ENCODE measurements around the gene PPP1R12B.
"Not testable (repeated sequence)": the region's sequence is repeated elsewhere in the genome, so short reads cannot be mapped to it uniquely, and the experiment has no call there.

Gene PPP1R12B

DNA sequence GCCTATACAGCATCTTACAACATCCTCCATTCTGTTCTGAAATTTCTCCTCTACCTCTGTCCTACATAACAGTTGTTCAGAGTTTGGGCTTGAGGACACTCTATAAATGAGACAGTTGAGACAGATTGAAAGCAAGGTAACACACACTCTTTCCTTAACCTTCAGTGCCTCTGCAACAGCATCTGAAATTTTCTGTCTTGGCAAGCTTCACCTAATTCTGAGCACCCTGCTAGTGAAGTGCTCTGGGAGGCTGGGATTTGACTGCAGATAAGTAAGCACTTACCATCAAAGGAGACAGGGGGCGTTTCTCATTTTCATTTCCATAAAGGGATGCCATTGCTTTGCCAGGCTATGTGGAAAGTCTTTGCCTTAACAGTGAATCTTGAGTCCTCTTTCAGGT lies 53.3 kb downstream of the PPP1R12B start:
- in situ Hi-C loops (cut with HindIII; ENCODE audit: low sequenced_read_pairs) = not testable (repeated sequence)

DNA sequence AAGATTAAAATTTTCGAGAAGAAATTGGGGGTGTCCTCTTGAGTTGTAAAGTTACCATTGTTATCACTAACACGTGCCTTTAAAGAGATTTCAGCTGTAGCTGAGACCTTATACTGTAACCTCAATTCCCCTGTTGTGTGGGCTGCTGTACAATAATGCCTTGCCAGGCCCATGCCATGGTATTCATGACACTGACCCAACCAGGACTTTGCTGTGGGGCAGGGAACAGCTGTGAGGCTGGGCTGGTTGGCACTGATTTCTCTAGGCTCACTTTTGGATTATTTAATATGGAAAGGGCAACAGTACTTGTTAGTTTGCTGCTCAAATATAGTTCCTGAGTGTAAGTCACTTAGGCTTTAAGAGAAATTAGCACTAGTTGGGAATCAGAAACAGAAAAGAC lies 54.9 kb downstream of the PPP1R12B start:
- in situ Hi-C loops (cut with HindIII; ENCODE audit: low sequenced_read_pairs) = not testable (repeated sequence)

DNA sequence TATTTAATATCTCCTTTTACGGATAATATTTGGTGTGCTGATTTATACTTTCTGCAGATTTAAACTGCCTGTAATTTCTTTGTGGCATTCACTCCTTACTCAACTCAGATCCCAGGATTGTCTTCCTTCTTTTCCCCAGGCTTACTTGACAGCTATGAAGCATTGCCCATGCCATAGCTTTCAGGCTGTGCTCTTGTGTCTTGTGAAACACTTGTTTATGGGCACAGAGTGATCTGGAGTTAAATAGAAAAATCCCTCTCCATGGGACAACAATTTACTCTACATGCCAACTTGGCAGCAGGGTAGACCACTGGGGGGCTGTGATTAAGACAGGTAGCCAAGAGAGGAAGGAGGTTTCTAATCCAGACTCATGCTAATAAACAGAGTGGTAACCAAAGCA lies 57.4 kb downstream of the PPP1R12B start:
- in situ Hi-C loops (cut with HindIII; ENCODE audit: low sequenced_read_pairs) = no loop called here

DNA sequence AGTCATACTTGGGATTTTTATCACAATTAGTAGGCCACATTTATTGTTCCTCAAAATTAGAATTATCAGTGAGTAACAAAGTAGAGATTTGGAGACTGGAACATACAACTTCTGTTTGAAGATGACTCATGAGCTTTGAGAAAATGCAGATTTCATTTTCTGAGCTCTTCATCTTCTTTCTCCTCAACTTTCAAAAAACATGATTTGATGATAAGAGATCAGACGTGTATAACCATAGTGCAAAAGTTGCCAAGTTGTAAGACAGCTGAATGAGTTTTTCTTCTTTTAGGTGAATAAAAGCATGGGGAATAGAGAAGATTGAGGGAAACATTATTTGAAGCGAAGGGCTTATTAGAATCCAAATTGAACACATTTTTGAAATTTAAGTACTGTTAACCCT lies 58.4 kb downstream of the PPP1R12B start:
- in situ Hi-C loops (cut with HindIII; ENCODE audit: low sequenced_read_pairs) = not testable (repeated sequence)

DNA sequence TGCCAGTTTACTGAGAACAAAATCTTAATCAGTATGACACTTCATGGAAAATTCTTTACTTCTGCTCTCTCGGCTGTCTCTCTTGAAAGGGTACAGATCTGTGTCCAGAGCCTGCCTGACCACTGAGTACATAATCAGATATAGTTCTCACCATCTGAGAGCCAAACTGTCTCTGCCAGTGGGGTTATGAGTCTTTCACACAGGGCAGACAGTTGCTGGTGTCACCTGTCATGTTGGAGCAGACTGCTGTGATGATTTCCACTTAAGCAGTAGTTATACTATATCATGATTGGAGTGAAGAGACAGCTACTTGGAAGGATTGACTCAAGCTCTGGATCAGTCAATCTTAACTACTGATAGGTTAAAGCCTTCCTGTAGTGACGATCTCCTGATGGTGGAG lies 58.9 kb downstream of the PPP1R12B start:
- in situ Hi-C loops (cut with HindIII; ENCODE audit: low sequenced_read_pairs) = not testable (repeated sequence)

DNA sequence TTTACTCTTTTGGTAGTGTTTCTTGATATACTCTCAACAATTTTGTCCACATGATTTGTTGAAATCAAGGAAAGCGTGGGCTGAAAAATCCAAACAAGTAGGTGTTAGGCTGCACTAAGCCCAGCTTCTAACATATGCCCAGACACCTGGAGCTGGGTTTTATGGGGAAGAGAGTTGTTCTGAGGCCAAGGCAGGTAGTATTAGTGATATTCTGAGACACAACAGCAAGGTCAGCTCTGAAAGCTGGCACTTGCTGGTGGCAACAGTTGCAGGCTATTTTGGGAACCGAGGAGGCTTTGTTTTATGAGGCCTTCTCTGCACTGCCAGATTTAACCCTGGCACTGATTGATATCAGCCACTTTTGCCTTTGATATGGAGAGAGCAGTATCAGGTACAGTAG lies 61.8 kb downstream of the PPP1R12B start:
- in situ Hi-C loops (cut with HindIII; ENCODE audit: low sequenced_read_pairs) = not testable (repeated sequence)

DNA sequence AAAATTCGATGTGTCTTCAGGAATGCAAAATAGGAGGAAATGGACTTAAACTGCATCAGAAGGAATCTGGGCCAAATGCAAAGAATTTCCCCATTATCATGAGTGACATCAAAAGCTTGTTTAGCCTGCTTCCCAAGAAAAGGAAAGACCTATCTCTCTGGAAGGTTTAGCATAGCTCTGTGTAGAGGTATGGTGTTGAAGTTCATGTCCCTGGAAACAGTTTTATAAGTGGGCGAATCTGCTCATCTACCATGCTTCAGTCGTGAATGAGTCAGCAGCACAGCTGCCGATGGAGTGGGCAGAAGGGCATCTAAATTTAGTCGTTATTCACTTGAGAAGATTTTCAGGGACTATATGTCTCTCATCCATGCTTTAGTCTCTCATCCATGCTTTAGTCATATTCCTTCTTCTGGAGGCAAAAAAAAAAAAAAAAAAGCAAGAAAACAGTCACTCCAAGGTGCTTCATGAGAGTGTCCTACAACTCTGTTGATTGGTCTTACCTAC lies 62.4 kb downstream of the PPP1R12B start:
- in situ Hi-C loops (cut with HindIII; ENCODE audit: low sequenced_read_pairs) = not testable (repeated sequence)

DNA sequence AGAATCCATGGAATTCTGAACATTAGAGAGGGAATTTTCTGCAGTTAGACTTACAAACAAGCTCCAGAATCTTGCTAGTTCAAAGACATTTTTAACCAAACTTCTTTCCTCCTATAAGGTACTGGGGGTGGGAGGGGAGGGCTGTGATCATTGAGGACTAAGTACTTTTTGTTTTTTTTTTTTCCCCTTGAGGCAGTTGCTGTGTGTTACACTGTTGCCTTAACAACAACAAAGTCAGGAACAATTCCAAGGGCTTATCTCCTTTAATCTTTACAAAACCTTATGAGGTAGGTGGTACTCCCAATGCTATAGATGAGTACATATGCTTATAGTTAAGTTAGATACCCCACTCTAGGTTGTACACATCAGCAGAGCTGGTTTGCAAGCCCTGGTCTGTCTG lies 62.9 kb downstream of the PPP1R12B start:
- in situ Hi-C loops (cut with HindIII; ENCODE audit: low sequenced_read_pairs) = no loop called here

DNA sequence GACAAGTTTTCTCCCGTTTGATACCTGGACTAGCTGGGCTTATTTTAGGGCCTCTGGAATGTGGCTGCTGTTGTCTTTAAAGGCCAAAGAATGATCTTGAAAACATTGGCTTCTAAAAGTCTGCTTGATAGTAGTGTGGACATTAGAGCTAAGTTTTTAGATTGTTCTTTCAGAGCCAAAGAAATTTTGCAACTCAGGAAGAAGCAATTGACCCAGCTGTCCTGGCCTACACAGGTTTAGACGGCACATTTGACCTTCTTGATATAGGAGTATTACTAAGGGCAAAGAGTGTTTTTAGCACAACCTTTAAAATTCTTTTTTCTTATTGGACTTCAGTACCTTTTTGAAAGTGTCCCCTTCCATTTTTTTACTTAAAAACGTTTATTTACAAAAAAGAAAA lies 63.9 kb downstream of the PPP1R12B start:
- in situ Hi-C loops (cut with HindIII; ENCODE audit: low sequenced_read_pairs) = not testable (repeated sequence)

DNA sequence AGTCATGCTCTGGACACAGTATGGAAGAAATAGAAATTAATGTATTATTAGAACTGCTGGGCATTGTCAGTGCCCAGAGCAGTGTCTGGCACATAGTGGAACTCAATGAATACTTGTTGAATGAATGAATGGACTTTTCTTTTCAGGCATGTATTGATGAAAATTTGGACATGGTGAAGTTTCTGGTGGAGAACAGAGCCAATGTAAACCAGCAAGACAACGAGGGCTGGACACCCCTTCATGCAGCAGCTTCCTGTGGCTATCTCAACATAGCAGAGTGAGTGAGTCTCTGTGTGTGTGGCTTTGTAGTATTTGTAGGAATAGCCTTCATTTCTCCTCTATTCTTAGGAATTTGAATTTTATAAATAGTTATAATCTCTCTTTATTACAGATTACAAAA lies 68.1 kb downstream of the PPP1R12B start:
- in situ Hi-C loops (cut with HindIII; ENCODE audit: low sequenced_read_pairs) = no loop called here

DNA sequence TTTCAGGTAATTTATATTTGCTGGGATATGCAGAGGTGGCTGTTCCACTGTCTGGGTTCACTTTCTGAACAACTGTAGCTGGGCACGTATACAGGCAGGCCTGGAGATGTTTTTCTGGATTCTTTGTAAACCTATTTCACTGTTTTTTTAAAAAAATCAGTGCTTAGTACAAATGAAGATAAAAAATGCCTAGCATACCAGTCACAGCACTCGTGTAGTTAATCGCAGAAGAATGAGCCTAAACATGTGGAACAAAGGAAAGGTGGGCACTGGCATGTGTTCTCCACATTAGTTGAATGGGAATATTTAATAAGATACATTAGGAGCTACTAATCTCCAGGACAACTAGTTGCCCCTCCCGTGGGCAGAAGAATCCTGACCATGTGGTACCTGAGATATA lies 68.6 kb downstream of the PPP1R12B start:
- in situ Hi-C loops (cut with HindIII; ENCODE audit: low sequenced_read_pairs) = not testable (repeated sequence)

DNA sequence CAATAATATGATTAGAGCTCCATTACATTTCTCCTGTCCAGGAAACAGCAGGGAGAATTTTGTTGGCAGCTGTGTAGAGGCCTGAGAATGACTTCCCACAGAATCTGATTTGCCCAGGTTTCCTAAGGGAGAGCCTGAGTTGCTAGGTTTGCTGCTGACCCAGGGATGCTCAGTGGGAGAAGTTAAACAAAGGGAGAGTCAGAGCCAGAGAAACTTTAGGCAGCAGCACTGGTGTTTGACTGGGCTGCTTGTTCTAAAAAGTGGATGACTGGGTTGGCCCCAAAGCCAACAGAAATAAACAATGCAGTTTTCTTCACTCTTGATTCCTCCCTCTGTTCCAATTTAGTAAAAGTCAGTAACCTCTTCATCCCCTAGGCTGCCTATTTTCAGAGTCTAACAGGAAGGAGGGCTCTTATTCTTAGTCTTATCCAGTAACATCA lies 69.3 kb downstream of the PPP1R12B start:
- in situ Hi-C loops (cut with HindIII; ENCODE audit: low sequenced_read_pairs) = not testable (repeated sequence)

DNA sequence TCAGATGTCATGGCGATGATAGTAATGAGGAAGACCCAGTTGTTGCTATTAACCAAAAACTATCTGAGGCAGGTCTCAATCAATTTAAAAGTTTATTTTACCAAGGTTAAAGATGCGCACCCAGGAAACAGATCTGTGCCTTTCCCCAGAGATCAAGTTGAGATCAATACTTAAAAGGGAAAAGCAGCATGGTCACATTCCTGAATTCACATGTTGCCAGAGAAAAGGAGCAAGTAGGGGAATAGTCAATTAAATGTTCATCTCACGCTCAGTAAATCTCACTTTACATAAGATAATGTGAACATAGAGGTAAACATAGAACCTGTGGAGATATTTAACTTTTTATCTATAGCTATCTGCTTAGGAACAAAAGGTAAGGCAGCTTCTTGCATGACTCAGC lies 71.2 kb downstream of the PPP1R12B start:
- in situ Hi-C loops (cut with HindIII; ENCODE audit: low sequenced_read_pairs) = not testable (repeated sequence)

DNA sequence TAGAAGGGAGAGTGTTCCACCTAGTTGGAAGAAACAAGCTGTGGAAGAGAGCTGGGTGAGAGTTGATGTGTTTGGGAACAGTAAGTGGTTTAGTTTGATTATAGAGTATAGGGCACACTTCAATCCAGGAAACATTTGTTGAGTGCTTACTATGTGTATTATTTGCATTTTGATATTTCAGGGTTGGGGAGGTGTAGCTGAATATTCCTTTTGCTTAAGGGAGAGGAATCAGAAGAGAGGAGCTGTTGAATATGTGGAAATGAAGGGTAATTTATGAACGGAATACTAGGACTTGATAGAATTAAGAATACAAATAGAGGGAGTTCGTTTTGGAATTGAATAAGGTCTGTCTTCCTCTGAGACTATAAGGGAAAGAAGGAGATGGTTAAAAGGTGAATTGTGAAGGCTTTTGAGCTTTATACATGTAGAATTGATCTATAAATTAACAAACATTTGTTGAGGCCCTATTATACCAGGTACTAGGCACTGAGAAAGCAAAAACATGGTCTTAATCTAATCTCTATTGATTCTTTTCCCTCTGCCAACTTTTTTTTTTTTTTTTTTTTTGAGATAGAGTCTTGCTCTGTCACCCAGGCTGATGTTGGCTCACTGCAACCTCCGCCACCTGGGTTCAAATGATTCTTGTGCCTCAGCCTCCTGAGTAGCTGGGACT lies 72.1 kb downstream of the PPP1R12B start:
- in situ Hi-C loops (cut with HindIII; ENCODE audit: low sequenced_read_pairs) = not testable (repeated sequence)

DNA sequence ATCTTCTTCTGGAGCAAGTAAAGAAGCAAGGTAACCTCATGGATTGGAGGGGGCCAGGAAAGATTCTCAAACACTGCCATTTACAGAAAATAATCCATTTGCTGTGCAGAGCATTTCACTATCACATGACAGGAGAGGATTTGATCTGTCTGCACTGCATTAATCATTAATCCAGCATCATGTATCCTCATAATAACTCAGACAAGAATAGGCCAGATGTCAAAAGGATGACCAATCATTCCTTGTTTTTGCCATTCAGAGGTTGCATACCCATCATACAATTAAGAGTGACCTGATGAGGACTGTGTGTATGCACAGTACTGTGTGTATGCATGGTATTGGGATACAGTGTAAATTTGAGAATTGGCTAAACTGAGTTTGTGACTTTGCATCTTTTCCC lies 74.2 kb downstream of the PPP1R12B start:
- in situ Hi-C loops (cut with HindIII; ENCODE audit: low sequenced_read_pairs) = not testable (repeated sequence)

DNA sequence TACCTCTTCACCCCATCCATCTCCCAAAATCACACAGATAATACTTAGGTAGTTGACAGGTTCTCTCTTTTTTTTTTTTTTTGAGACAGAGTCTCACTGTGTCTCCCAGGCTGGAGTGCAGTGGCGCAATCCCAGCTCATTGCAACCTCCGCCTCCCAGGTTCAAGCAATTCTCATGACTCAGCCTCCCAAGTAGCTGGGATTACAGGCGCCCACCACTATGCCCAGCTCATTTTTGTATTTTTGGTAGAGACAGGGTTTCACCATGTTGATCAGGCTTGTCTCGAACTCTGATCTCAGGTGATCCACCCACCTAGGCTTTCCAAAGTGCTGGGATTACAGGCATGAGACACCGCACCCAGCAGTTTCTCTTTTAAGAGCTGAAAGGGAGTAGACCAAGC lies 75.8 kb downstream of the PPP1R12B start:
- in situ Hi-C loops (cut with HindIII; ENCODE audit: low sequenced_read_pairs) = not testable (repeated sequence)

DNA sequence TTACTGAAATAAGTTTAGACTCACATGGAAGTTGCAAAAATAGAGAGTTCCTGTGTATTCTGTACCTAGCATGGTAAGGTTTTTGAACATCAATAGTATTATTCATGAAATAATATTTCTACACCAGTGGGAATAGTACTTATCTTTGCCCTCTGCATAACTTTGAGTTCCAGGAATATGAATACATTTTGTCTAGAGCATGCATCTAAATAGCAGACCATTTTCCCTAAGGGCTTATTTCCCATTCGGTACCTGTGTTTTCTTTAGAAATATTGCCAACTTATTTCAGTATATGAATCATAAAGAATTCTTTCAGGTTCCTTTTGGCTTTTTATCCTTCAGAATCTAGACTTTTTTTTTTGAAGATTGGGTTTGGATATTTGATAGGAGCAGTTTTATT lies 81.6 kb downstream of the PPP1R12B start:
- in situ Hi-C loops (cut with HindIII; ENCODE audit: low sequenced_read_pairs) = not testable (repeated sequence)

DNA sequence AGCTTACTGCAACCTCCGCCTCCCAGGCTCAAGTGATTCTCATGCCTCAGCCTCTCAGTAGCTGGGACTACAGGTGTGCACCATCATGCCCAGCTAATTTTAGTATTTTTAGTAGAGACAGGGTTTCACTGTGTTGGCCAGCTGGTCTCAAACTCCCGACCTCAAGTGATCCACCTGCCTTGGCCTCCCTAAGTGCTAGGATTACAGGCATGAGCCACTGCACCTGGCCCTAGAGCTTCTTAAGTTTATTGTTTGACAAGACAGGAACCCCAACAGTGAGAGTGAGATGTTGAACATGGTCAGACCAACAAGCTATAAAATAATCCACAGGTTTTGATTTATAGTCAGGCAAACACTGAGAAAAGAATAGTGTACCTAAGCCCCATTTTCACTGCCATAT lies 83.8 kb downstream of the PPP1R12B start:
- in situ Hi-C loops (cut with HindIII; ENCODE audit: low sequenced_read_pairs) = not testable (repeated sequence)

DNA sequence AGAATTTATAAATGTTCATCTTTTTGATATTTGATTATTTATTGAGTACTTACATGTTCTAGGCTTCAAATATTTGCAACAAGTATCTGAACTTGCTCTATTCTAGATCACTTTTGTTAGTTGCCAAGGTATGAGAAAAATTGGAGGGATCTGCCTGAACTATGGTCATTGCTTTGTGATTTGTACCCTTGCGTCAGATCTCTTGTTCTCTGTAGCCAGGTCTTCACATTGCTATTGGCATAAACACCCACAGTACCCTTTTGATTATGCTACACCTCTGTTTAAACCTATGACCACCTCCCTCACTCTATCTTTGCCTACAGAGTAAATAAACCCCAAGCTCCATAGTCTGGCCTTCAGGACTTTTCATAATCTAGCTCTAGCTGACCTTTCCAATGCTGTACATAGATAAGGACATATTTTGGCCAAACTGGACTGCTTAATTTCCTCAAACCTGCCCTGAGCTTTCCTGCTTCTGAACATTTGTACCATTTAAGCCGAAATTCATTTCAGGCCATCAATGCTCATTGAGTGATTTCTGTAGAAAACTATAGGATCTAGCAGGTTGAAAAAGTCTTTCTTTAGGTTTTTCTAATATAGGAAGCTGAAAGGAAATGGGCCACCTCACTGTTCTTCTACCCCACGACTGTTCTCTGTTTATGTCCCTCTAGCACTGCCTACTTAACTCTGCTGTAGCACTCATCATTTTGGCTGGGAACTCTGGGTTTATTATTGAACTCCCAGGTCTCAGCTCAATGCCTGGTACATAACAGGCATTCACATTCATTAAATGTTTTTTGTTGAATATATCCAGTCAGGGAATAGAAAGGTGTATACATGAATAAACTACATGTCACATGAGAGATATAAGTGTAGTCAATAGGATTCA lies 84.9 kb downstream of the PPP1R12B start:
- in situ Hi-C loops (cut with HindIII; ENCODE audit: low sequenced_read_pairs) = no loop called here

DNA sequence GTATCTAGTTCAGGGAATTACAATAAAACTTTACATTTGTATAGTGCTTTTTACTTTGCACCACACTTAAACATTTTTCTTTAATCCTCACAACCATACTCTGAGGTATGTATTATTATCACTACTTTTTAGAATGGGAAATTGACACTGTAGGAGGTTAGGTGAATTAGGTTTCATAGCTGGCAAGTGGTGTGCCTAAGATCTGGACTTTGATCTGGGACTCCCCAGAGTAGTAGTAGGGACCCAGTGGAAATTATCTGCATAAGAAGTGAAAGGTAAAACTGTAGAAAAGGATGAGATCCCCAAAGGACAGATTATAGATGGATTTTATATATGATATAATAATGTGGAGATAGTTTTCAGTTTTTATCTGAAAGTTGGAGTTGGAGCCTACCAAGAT lies 85.6 kb downstream of the PPP1R12B start:
- in situ Hi-C loops (cut with HindIII; ENCODE audit: low sequenced_read_pairs) = no loop called here

DNA sequence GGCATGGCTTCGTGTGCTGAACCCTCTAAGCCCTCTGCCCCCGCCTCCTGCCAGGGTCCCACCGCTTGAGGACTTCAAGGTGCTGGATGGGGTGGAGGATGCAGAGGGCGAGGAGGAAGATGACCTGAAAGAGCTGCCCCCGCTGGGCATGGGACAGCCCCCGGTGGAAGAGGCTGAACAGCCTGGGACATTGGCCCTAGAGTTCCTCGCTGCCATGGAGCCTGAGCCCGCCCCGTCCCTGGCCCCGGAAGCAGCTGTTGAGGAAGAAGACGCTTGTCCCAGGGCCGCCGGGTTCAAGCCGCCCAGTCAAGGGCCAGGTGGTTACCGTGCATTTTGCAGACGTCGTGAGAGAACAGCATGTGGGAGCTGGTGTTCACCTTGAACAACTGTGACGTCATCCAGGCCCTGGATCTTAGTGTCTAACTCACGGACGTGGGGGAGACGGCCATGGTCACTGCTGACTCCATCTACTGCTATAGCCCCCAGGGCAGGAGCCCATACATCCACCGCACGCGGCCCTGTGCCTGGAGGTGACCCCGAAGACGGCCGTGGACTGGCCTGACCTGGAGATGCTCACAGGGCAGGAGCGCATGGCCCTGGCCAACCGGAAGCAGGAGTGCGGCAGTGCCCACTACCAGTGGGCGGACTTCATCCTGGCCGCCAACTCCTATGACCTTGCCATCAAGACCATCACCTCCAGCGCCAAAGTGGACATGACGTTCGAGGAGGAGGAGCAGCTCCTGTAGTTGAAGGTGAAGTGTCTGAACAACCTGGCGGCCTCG lies 90.1 kb downstream of the PPP1R12B start:
- in situ Hi-C loops (cut with HindIII; ENCODE audit: low sequenced_read_pairs) = no loop called here
